CD8-positive, alpha-beta memory T cell (primary cell): ENCODE measurements around the gene ATL1. TPM values are rescaled to one million over a fixed set of nuclear protein-coding genes. Genes with fewer than 3 reads are reported as not detected.

Source experiments
- CTCF ChIA-PET: fragments of 350-600 bp; sonication (Branson Sonifier 250); formaldehyde crosslinking; loops from one replicate; lab custom pipeline; 2021; ENCODE audit warnings: antibody characterized with exemption; lab: Charles Lee
- POLR2A ChIA-PET: fragments of 350-600 bp; sonication (Branson Sonifier 250); formaldehyde crosslinking; loops from one replicate; lab custom pipeline; 2021; ENCODE audit warnings: antibody characterized with exemption; lab: Charles Lee
- DNase-seq, 5 donors: peaks; one replicate each; pipeline versions ENCODE4 v3.0.0 to v3.0.0-alpha.2; 2020 to 2022; ENCODE audit warnings: mixed read lengths in 1 of 5
- H3K27ac ChIP-seq: one replicate; pipeline ENCODE4 v1.7.0; 2013; ENCODE audit warnings: low read depth, mild to moderate bottlenecking, low read length, moderate library complexity
- H3K27me3 ChIP-seq: 2 replicates; pipeline ENCODE4 v1.7.0; 2013; ENCODE audit warnings: low read length, mild to moderate bottlenecking; ENCODE audit not compliant: insufficient read depth, poor library complexity, severe bottlenecking
- H3K36me3 ChIP-seq: 2 replicates; pipeline ENCODE4 v1.7.0; 2013; ENCODE audit warnings: mild to moderate bottlenecking, low read length, moderate library complexity; ENCODE audit not compliant: insufficient read depth
- H3K4me1 ChIP-seq: 2 replicates; pipeline ENCODE4 v1.7.0; 2013; ENCODE audit warnings: mild to moderate bottlenecking, low read length, moderate library complexity; ENCODE audit not compliant: insufficient read depth
- H3K4me3 ChIP-seq: 2 replicates; pipeline ENCODE4 v1.7.0; 2013; ENCODE audit warnings: mild to moderate bottlenecking, low read length
- H3K9me3 ChIP-seq: 2 replicates; pipeline ENCODE4 v1.7.0; 2013; ENCODE audit warnings: mild to moderate bottlenecking, low read length
- H3K27ac Mint-ChIP-seq, 8 donors: one replicate each; pipeline ENCODE4 v1.8.0; 2020 to 2021; ENCODE audit warnings: mixed read lengths in 8 of 8, mild to moderate bottlenecking in 6 of 8, inconsistent platforms in 3 of 8, moderate library complexity in 3 of 8
- H3K27me3 Mint-ChIP-seq, 2 donors: one replicate each; pipeline ENCODE4 v1.8.0; 2020 to 2021; ENCODE audit warnings: mixed read lengths in 2 of 2, mild to moderate bottlenecking in 1 of 2, moderate library complexity in 1 of 2
- H3K36me3 Mint-ChIP-seq, 3 donors: one replicate each; pipeline ENCODE4 v1.8.0; 2020 to 2021; ENCODE audit warnings: mixed read lengths in 3 of 3, inconsistent platforms in 1 of 3, mild to moderate bottlenecking in 1 of 3
- H3K4me1 Mint-ChIP-seq, 3 donors: one replicate each; pipeline ENCODE4 v1.8.0; 2020 to 2021; ENCODE audit warnings: mixed read lengths in 3 of 3, inconsistent platforms in 1 of 3, mild to moderate bottlenecking in 1 of 3
- H3K4me3 Mint-ChIP-seq, 7 donors: one replicate each; pipeline ENCODE4 v1.8.0; 2020 to 2021; ENCODE audit warnings: mixed read lengths in 7 of 7, mild to moderate bottlenecking in 6 of 7, moderate library complexity in 4 of 7, inconsistent platforms in 2 of 7
- H3K9me3 Mint-ChIP-seq, 5 donors: one replicate each; pipeline ENCODE4 v1.8.0; 2020 to 2022; ENCODE audit warnings: mixed read lengths in 5 of 5, mild to moderate bottlenecking in 3 of 5, moderate library complexity in 2 of 5, inconsistent platforms in 1 of 5
- polyA plus RNA-seq: library from polyadenylated mRNA; unstranded; fragments of 300-500 nt; fragmentation: Illumina TruSeq; gene quantifications from one replicate; pipeline ENCODE4 v1.2.3, GENCODE V29; 2021
- total RNA-seq, 2 experiments: library from RNA; stranded (reverse); gene quantifications; one replicate each; pipeline ENCODE4 v1.2.3, GENCODE V29; 2021

ATL1 gene
- total and polyA plus RNA-seq, 3 experiments from 2014 or later: 0.81 to 2.4 (median 1.3) TPM

- POLR2A ChIA-PET: no interaction called here
- no peaks in the 10 kb centered on the region for H3K4me1 ChIP-seq
Measured at GRCh38 chr14:50605766-50606165, 45.8 kb downstream of the ATL1 start.

GRCh38 chr14:50606468-50606867, 46.5 kb downstream of the ATL1 start:
- Mint-ChIP-seq H3K27me3 (peaks cover 0 to 12% of the 10 kb centered on the region in 2 donors), H3K4me3 (no peak overlapping the region), H3K36me3 (no peaks in the 10 kb centered on the region), H3K9me3 (no peaks in the 10 kb centered on the region), H3K4me1 (no peaks in the 10 kb centered on the region), H3K27ac (no peak overlapping the region)
- H3K4me3 ChIP-seq: no peak overlapping the region
- no peak for DNase-seq
- CTCF ChIA-PET: interaction anchor here (1.2 kb wide), 1 partner anchor 10 kb away, joined by 5 read pairs; no protein-coding TSS in a partner anchor
- no peaks in the 10 kb centered on the region for H3K36me3 ChIP-seq
- H3K4me1 ChIP-seq: no peaks in the 10 kb centered on the region
- H3K9me3 ChIP-seq: no peaks in the 10 kb centered on the region
- POLR2A ChIA-PET: no interaction called here
- H3K27ac ChIP-seq: no peak overlapping the region
- no peaks in the 10 kb centered on the region for H3K27me3 ChIP-seq

More at GRCh38 chr14:50605766-50606165, 45.8 kb downstream of the ATL1 start:
- Histone ChIP-seq H3K9me3 (no peaks in the 10 kb centered on the region), H3K4me3 (no peak overlapping the region), H3K27ac (no peak overlapping the region), H3K36me3 (no peaks in the 10 kb centered on the region), H3K27me3 (no peaks in the 10 kb centered on the region)
- CTCF ChIA-PET: interaction anchor here (1.2 kb wide), 1 partner anchor 11 kb away, joined by 5 read pairs; no protein-coding TSS in a partner anchor
- DNase-seq: no peak
- no peak overlapping the region for H3K27ac Mint-ChIP-seq
- no peaks in the 10 kb centered on the region for H3K9me3 Mint-ChIP-seq
- H3K27me3 Mint-ChIP-seq: peaks cover 0 to 6% of the 10 kb centered on the region in 2 donors
- no peak overlapping the region for H3K4me3 Mint-ChIP-seq
- H3K4me1 Mint-ChIP-seq: no peaks in the 10 kb centered on the region
- no peaks in the 10 kb centered on the region for H3K36me3 Mint-ChIP-seq

DNA sequence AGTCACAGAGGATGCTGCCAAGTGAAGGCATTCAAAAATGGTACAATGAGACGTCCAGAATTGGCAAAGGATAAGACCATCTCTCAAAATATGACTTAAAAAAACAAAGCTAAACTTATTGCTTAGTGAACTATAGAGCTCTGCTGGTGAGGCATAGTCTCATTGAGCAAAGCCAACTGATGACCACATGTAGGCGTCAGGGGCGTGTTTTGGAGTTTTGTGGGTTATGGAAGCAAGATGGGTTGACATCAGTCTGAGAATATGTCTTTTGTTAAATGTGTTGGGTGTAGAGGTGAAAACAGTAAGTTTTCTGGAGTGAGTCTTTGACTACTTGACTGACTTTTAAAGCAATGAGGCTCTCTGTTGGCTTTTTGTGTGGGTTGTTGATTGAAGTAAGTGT, 47.2 kb downstream of the ATL1 start:
- no peak overlapping the region for H3K27ac ChIP-seq
- no peaks in the 10 kb centered on the region for H3K9me3 ChIP-seq
- DNase-seq: no peak
- H3K4me1 ChIP-seq: no peaks in the 10 kb centered on the region
- no peaks in the 10 kb centered on the region for H3K4me1 Mint-ChIP-seq
- no peaks in the 10 kb centered on the region for H3K36me3 Mint-ChIP-seq
- peaks cover 0 to 19% of the 10 kb centered on the region in 2 donors for H3K27me3 Mint-ChIP-seq
- no peaks in the 10 kb centered on the region for H3K27me3 ChIP-seq
- H3K36me3 ChIP-seq: no peaks in the 10 kb centered on the region
- CTCF ChIA-PET: no interaction called here
- no peaks in the 10 kb centered on the region for H3K9me3 Mint-ChIP-seq
- no peak overlapping the region for H3K4me3 Mint-ChIP-seq
- H3K4me3 ChIP-seq: no peak overlapping the region
- no peak overlapping the region for H3K27ac Mint-ChIP-seq
- POLR2A ChIA-PET: no interaction called here

- no peaks in the 10 kb centered on the region for H3K9me3 Mint-ChIP-seq
- no peak overlapping the region for H3K27ac Mint-ChIP-seq
- H3K4me1 Mint-ChIP-seq: no peaks in the 10 kb centered on the region
- Histone ChIP-seq H3K36me3 (no peaks in the 10 kb centered on the region), H3K27ac (no peak overlapping the region), H3K4me1 (no peaks in the 10 kb centered on the region), H3K9me3 (no peaks in the 10 kb centered on the region), H3K4me3 (no peak overlapping the region), H3K27me3 (no peaks in the 10 kb centered on the region)
- DNase-seq: no peak
- no peak overlapping the region for H3K4me3 Mint-ChIP-seq
- no peaks in the 10 kb centered on the region for H3K36me3 Mint-ChIP-seq
- H3K27me3 Mint-ChIP-seq: peaks cover 0 to 21% of the 10 kb centered on the region in 2 donors
- ChIA-PET CTCF (no interaction called here), POLR2A (no interaction called here)
Measured at GRCh38 chr14:50607761-50608160, 47.8 kb downstream of the ATL1 start.

DNA sequence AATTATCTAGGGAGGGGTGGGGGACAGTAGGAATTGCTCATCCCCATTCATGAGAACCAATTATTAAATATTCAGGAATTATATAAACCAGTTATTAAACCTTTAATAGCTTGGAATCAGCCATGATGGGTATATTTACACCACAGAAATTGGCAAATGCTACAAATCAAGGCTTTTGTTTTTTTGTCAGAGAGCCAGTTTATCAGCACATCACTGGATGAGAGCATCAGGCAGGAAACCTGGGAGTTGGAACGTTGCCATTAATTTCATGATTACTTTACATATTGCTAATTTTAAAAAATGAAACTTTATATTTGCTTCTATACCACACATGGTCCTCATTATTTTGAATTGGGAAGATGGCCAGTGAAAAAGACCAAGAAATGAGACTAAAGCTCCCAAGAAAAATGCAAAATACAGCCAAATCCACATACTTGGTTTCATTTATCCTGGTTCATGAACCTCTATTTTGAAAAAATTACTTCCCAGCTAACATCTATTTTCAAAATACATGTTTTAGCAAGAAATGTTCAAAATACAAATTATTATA, 48.4 kb downstream of the ATL1 start:
- no peak overlapping the region for H3K4me3 ChIP-seq
- no peak overlapping the region for H3K4me3 Mint-ChIP-seq
- H3K4me1 ChIP-seq: no peaks in the 10 kb centered on the region
- no peak overlapping the region for H3K27ac ChIP-seq
- H3K4me1 Mint-ChIP-seq: no peaks in the 10 kb centered on the region
- H3K27ac Mint-ChIP-seq: no peak overlapping the region
- no peaks in the 10 kb centered on the region for H3K9me3 Mint-ChIP-seq
- no peaks in the 10 kb centered on the region for H3K27me3 ChIP-seq
- POLR2A ChIA-PET: no interaction called here
- H3K36me3 ChIP-seq: no peaks in the 10 kb centered on the region
- H3K27me3 Mint-ChIP-seq: peaks cover 0 to 21% of the 10 kb centered on the region in 2 donors
- CTCF ChIA-PET: no interaction called here
- DNase-seq: no peak
- no peaks in the 10 kb centered on the region for H3K36me3 Mint-ChIP-seq
- H3K9me3 ChIP-seq: no peaks in the 10 kb centered on the region

GRCh38 chr14:50610465-50610864, 50.5 kb downstream of the ATL1 start:
- no peaks in the 10 kb centered on the region for H3K4me1 ChIP-seq
- POLR2A ChIA-PET: no interaction called here
- H3K36me3 Mint-ChIP-seq: no peaks in the 10 kb centered on the region

GRCh38 chr14:50612806-50613205, 52.9 kb downstream of the ATL1 start:
- no peak for DNase-seq
- Mint-ChIP-seq H3K27ac (no peak overlapping the region), H3K36me3 (peaks cover 0 to 3% (median 2%) of the 10 kb centered on the region in 3 donors), H3K4me3 (no peak overlapping the region), H3K9me3 (no peaks in the 10 kb centered on the region), H3K27me3 (peaks cover 0 to 21% of the 10 kb centered on the region in 2 donors), H3K4me1 (no peaks in the 10 kb centered on the region)
- Histone ChIP-seq H3K4me1 (no peaks in the 10 kb centered on the region), H3K36me3 (no peaks in the 10 kb centered on the region), H3K27me3 (no peaks in the 10 kb centered on the region), H3K9me3 (no peaks in the 10 kb centered on the region), H3K4me3 (no peak overlapping the region), H3K27ac (no peak overlapping the region)
- ChIA-PET POLR2A (no interaction called here), CTCF (no interaction called here)

More at GRCh38 chr14:50610465-50610864, 50.5 kb downstream of the ATL1 start:
- no peak overlapping the region for H3K4me3 Mint-ChIP-seq
- Histone ChIP-seq H3K9me3 (no peaks in the 10 kb centered on the region), H3K4me3 (no peak overlapping the region), H3K27ac (no peak overlapping the region), H3K36me3 (no peaks in the 10 kb centered on the region), H3K27me3 (no peaks in the 10 kb centered on the region)
- DNase-seq: no peak
- no peak overlapping the region for H3K27ac Mint-ChIP-seq
- H3K27me3 Mint-ChIP-seq: peaks cover 0 to 21% of the 10 kb centered on the region in 2 donors
- H3K4me1 Mint-ChIP-seq: no peaks in the 10 kb centered on the region
- no peaks in the 10 kb centered on the region for H3K9me3 Mint-ChIP-seq
- CTCF ChIA-PET: no interaction called here

GRCh38 chr14:50615056-50615455, 55.1 kb downstream of the ATL1 start:
- H3K4me3 Mint-ChIP-seq: no peak overlapping the region
- H3K4me1 Mint-ChIP-seq: no peaks in the 10 kb centered on the region
- CTCF ChIA-PET: interaction anchor here (1.4 kb wide), 1 partner anchor 13 kb away, joined by 4 read pairs; no protein-coding TSS in a partner anchor
- POLR2A ChIA-PET: no interaction called here
- no peak for DNase-seq
- Histone ChIP-seq H3K27me3 (no peaks in the 10 kb centered on the region), H3K4me3 (no peak overlapping the region), H3K4me1 (no peaks in the 10 kb centered on the region), H3K9me3 (no peaks in the 10 kb centered on the region), H3K36me3 (no peaks in the 10 kb centered on the region), H3K27ac (no peak overlapping the region)
- H3K36me3 Mint-ChIP-seq: peaks cover 0 to 3% (median 2%) of the 10 kb centered on the region in 3 donors
- H3K27ac Mint-ChIP-seq: no peak overlapping the region
- peaks cover 0 to 17% of the 10 kb centered on the region in 2 donors for H3K27me3 Mint-ChIP-seq
- no peaks in the 10 kb centered on the region for H3K9me3 Mint-ChIP-seq
